Measurements from ENCODE around the gene SHB.

- TF ChIP-seq FOS (IDR thresholded peaks at IDR 0.05; ENCODE audit: borderline replicate concordance, insufficient read depth, low read length) (no peak), CTCF (IDR thresholded peaks at IDR 0.05; ENCODE audit: extremely low read depth in 1 of 2, insufficient read depth in 1 of 2, low read depth in 1 of 2, low read length in 2 of 2) (no peak), MAX (IDR thresholded peaks at IDR 0.05; ENCODE audit: insufficient read depth, insufficient read length) (no peak), POLR2A (IDR thresholded peaks at IDR 0.05; ENCODE audit: low read depth, low read length) (no peak)
These were observed 23.6 kb upstream of the SHB start for GRCh38 chr9:38092656-38093055.

Data from endothelial cell of umbilical vein (primary cell).